Placental pericyte (primary cell): ENCODE measurements around the gene DNAJB14. TPM values are rescaled to one million over a fixed set of nuclear protein-coding genes. Genes with fewer than 3 reads are reported as not detected.

Source experiments
- total RNA-seq: library from RNA; depleted of rRNA; stranded (reverse); fragments of >200 nt; gene quantifications from 2 replicates; pipeline ENCODE4 v1.2.3, GENCODE V29; 2012

Gene DNAJB14
- 31.3 and 45.4 TPM in 2 replicates for total RNA-seq

GRCh38 chr4:99946356-99947189, at the start of gene DNAJB14:
TSS of gene DNAJB14 (minus strand) at chr4:99946618. CDS start at chr4:99946571, 47 bp downstream.

GRCh38 chr4:99949999-99950912, 3.8 kb upstream of the DNAJB14 start, which contains the start of gene H2AZ1:
TSS of gene H2AZ1 (minus strand) at chr4:99950275. CDS start at chr4:99950170, 105 bp downstream.

GRCh38 chr4:99894161-99894997, 52.0 kb downstream of the DNAJB14 start, which contains the start of gene LAMTOR3:
TSS of gene LAMTOR3 (minus strand) at chr4:99894427. CDS start at chr4:99893963, 464 bp downstream.

Other genes starting within 250 kb of the DNAJB14 start
- gene DAPP1, start 129.8 kb downstream of the DNAJB14 start, total RNA-seq = not detected in 2 replicates
- 24.7 and 47.4 TPM in 2 replicates for gene LAMTOR3, start 52.2 kb downstream of the DNAJB14 start, total RNA-seq
- 138 and 467 TPM in 2 replicates for gene H2AZ1, start 3.7 kb upstream of the DNAJB14 start, total RNA-seq
- gene DDIT4L, start 243.8 kb upstream of the DNAJB14 start, total RNA-seq = 5.6 and 12.5 TPM in 2 replicates